Thyroid gland (tissue), 4 donors: ENCODE measurements around the gene ASH1L. TPM values are rescaled to one million over a fixed set of nuclear protein-coding genes. Genes with fewer than 3 reads are reported as not detected.

Experiments used
- DNase-seq, 2 donors: peaks; one replicate each; pipeline ENCODE4 v3.0.0-alpha.2; 2019
- H3K27ac ChIP-seq, 3 donors: fragments of 200-600 bp; sonication (generic); 1 replicate in 2 of 3; 2 replicates in 1 of 3; pipeline ENCODE4 v1.5.1; 2016 to 2019; ENCODE audit warnings: mild to moderate bottlenecking in 1 of 3, moderate library complexity in 1 of 3
- H3K27me3 ChIP-seq: fragments of 200-600 bp; sonication (generic); one replicate; pipeline ENCODE4 v1.5.1; 2019
- H3K36me3 ChIP-seq, 2 donors: fragments of 200-600 bp; sonication (generic); one replicate each; pipeline ENCODE4 v1.5.1; 2016 to 2019
- H3K4me1 ChIP-seq, 2 donors: fragments of 200-600 bp; sonication (generic); one replicate each; pipeline ENCODE4 v1.5.1; 2017 to 2019
- H3K4me3 ChIP-seq, 3 donors: fragments of 200-600 bp; sonication (generic); replicated peaks in 1 of 3; 1 replicate in 2 of 3; 2 replicates in 1 of 3; pipeline ENCODE4 v1.5.1; 2016; ENCODE audit warnings: mild to moderate bottlenecking in 1 of 3
- H3K9me3 ChIP-seq: fragments of 200-600 bp; sonication (generic); one replicate; pipeline ENCODE4 v1.5.1; 2017
- CTCF ChIP-seq, 6 experiments: fragments of 200-600 bp in 3 of 6; fragments of 450-650 bp in 3 of 6; sonication (generic) in 3 of 6; IDR thresholded peaks; one replicate each; pipeline ENCODE4 v1.5.1; 2016 to 2019; ENCODE audit warnings: antibody characterized with exemption in 6 of 6, mild to moderate bottlenecking in 2 of 6, inconsistent platforms in 1 of 6, moderate library complexity in 1 of 6
- POLR2A ChIP-seq, 2 donors: fragments of 450-650 bp; IDR thresholded peaks; one replicate each; pipeline ENCODE4 v1.6.1; 2017; ENCODE audit warnings: antibody characterized with exemption in 2 of 2, mild to moderate bottlenecking in 2 of 2, moderate library complexity in 1 of 2
- WGBS, 2 donors: methylation state at CpG; one replicate each; pipeline ENCODE4 v1.1.5; 2017; 5-methylcytosine and 5-hydroxymethylcytosine counted together
- intact Hi-C: fragments of 100-400 bp; cut with DNase I; formaldehyde crosslinking; loops from one replicate; pipeline ENCODE4 v1.15.1; 2023
- total RNA-seq, 4 donors: library from RNA; depleted of rRNA; stranded (reverse); fragments of >200 nt; gene quantifications; one replicate each; pipeline ENCODE4 v1.2.3, GENCODE V29; 2016

ASH1L gene
- total RNA-seq, 4 donors from 2014 or later = 68.1 to 120 (median 85.2) TPM

DNA sequence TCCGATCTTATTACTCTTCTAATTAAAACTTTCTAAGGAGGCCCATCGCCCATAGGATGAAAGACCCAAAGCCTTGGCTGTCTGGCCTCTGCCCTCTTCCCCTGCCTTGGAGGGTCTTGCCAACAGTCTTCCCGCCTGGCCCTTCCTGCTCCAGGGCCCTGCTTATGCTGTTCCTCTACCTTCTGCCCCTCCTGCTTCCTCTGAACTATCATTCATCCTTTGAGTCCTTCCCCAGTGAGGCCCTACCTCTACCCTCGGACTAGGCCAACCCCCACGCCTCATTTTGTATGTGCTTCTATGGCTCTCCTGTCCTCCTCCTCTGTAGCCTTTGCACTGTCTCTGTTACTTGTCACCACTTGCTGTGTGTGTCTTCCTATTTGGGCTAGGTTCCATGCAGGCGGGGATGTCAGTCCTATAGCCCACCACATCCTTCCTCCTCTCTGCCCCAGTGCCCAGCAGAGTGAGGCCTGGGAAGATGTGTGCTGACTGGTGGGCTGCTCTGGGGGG lies 236.5 kb downstream of the ASH1L start:
- 93 to 96% methylated on average over 6 of the region's 6 CpGs for WGBS, 2 donors
- Histone ChIP-seq H3K27me3 (no peaks in the 10 kb centered on the region), H3K4me3 (no peak overlapping the region), H3K9me3 (no peaks in the 10 kb centered on the region), H3K36me3 (peaks cover 9 to 14% of the 10 kb centered on the region in 2 donors), H3K27ac (no peak overlapping the region), H3K4me1 (peaks cover 21 to 25% of the 10 kb centered on the region in 2 donors)
- TF ChIP-seq CTCF (IDR thresholded peaks at IDR 0.05) = no peak
- no peak for TF ChIP-seq POLR2A (IDR thresholded peaks at IDR 0.05)
- intact Hi-C loops = no loop called here
- DNase-seq = no peak

DNA sequence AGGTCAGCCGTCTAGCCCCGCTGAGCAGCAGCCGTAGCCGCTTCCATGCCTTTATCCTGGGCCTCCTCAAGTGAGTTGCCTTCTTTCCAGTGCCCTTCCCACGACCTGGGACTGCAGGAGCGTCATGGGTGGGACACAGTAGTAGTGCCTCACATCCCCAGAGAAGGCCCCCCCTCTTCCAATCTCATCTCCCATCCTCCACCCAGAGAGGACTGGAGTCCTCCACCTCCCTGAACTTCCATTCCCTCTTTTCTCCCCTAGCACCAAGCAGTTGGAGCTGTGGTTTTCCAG lies 237.1 kb downstream of the ASH1L start:
- no peaks in the 10 kb centered on the region for H3K9me3 ChIP-seq
- no peaks in the 10 kb centered on the region for H3K27me3 ChIP-seq
- intact Hi-C loops = no loop called here
- peaks cover 25 to 28% of the 10 kb centered on the region in 2 donors for H3K4me1 ChIP-seq
- no peak for DNase-seq
- H3K27ac ChIP-seq = peak overlapping the region in 2 of 3 donors; percentile 13 to 97
- no peak for TF ChIP-seq POLR2A (IDR thresholded peaks at IDR 0.05)
- TF ChIP-seq CTCF (IDR thresholded peaks at IDR 0.05) = no peak
- H3K36me3 ChIP-seq = peaks cover 4 to 10% of the 10 kb centered on the region in 2 donors
- peak overlapping the region in 1 of 3 donors; percentile 84 for H3K4me3 ChIP-seq
- WGBS, 2 donors = 32 to 39% methylated on average over 6 of the region's 6 CpGs

GRCh38 chr1:155324717-155325602 lies 237.6 kb downstream of the ASH1L start:
- peak overlapping the region in 2 of 3 donors; percentile 13 to 97 for H3K27ac ChIP-seq
- peak overlapping the region; percentile 66 to 84 (median 84) for H3K4me3 ChIP-seq
- no peaks in the 10 kb centered on the region for H3K27me3 ChIP-seq
- WGBS, 2 donors = 4 to 12% methylated on average over 11 to 33 of the region's 59 CpGs
- H3K9me3 ChIP-seq = no peaks in the 10 kb centered on the region
- intact Hi-C loops = loop anchor here (5.0 kb wide), 2 partner anchors 48 to 68 kb away; partner anchors contain the start of genes ENTREP3 and HCN3
- H3K4me1 ChIP-seq = peaks cover 30 to 33% of the 10 kb centered on the region in 2 donors
- peak; percentile 67 to 76 for DNase-seq
- peaks cover 0 to 10% of the 10 kb centered on the region in 2 donors for H3K36me3 ChIP-seq
- peak in 5 of 6 experiments; percentile 32 to 48 (median 45) for TF ChIP-seq CTCF (IDR thresholded peaks at IDR 0.05)
- no peak for TF ChIP-seq POLR2A (IDR thresholded peaks at IDR 0.05)

DNA sequence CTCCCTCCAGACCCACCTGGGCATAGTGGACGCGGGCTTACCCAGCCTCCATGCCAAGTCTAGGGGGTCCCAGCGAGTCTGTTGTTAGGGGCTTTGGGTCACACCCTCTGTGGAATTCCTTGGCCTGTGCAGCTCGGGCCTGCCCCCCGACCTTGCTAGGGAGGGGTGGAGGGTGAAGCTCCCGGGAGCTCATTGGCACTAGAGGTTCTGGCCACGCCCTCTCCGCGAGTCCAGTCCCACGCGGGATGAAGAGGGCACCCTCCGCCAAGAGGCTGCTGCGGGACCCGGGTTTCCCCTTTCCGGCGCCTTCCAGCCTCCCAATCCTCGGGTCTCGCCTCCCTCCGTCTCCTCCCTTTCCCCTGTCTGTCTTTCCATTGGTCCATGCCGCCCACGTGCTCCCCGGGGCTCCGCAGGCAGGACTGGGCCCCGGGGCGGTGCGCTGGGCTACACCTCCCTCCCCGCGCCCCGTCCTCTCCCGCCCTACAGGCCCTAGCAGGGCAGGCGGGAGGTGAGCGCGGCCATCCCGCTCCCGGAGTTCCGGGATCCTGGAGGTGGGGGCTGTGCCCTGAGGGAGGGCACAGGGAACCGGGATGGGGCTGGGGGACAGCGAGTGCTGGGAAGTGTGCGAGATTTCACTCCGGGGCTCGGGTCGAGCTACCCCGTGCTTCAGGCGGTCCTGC lies 238.4 kb downstream of the ASH1L start:
- TF ChIP-seq POLR2A (IDR thresholded peaks at IDR 0.05) (peak in 1 of 2 donors; percentile 77), CTCF (IDR thresholded peaks at IDR 0.05) (no peak)
- H3K27me3 ChIP-seq = no peaks in the 10 kb centered on the region
- peaks cover 30 to 33% of the 10 kb centered on the region in 2 donors for H3K4me1 ChIP-seq
- peak overlapping the region; percentile 66 to 84 (median 84) for H3K4me3 ChIP-seq
- no peaks in the 10 kb centered on the region for H3K9me3 ChIP-seq
- peak; percentile 97 for DNase-seq
- H3K27ac ChIP-seq = peak overlapping the region; percentile 80 to 97 (median 92)
- peaks cover 0 to 10% of the 10 kb centered on the region in 2 donors for H3K36me3 ChIP-seq
- 1 to 2% methylated on average over 26 to 27 of the region's 44 CpGs for WGBS, 2 donors
- intact Hi-C loops = loop anchor here (5.0 kb wide), 2 partner anchors 47 to 67 kb away; partner anchors contain the start of genes ENTREP3 and HCN3
